ENCODE measurements around the gene C4orf51. TPM values are rescaled to one million over a fixed set of nuclear protein-coding genes. Genes with fewer than 3 reads are reported as not detected.

C4orf51 gene
- total RNA-seq, 1 experiment from 2014 or later, result 15.4 TPM

- TF ChIP-seq ATF1 (CRISPR knock-in tag; IDR thresholded peaks at IDR 0.05) (no peak), ZNF671 (CRISPR knock-in tag; IDR thresholded peaks at IDR 0.05) (no peak), NFATC4 (CRISPR knock-in tag; IDR thresholded peaks at IDR 0.05) (no peak), NR2C2 (CRISPR knock-in tag; IDR thresholded peaks at IDR 0.05) (no peak), GTF2I (CRISPR knock-in tag; conservative IDR thresholded peaks at IDR 0.05) (no peak), EMX1 (CRISPR knock-in tag; IDR thresholded peaks at IDR 0.05) (no peak), ELF4 (CRISPR knock-in tag; IDR thresholded peaks at IDR 0.05; ENCODE audit: low read depth) (no peak), RORB (CRISPR knock-in tag; IDR thresholded peaks at IDR 0.05) (no peak), STAT6 (CRISPR knock-in tag; conservative IDR thresholded peaks at IDR 0.05; ENCODE audit: low read depth) (no peak), NFYB (CRISPR knock-in tag; conservative IDR thresholded peaks at IDR 0.05; ENCODE audit: low read depth) (no peak)
These were observed 14.2 kb upstream of the C4orf51 start (continued) for GRCh38 chr4:145665773-145666172.

- POLR2A ChIA-PET, result no interaction called here
These were observed 9.5 kb upstream of the C4orf51 start for GRCh38 chr4:145670422-145670821.

More at GRCh38 chr4:145670422-145670821, 9.5 kb upstream of the C4orf51 start:
- no peaks in the 10 kb centered on the region; the same call in 1 of the 2 replicates for H3K27me3 Mint-ChIP-seq (ENCODE audit: low read depth)
- CTCF ChIA-PET, result no interaction called here
- H3K36me3 Mint-ChIP-seq, result no peaks in the 10 kb centered on the region
- no peak overlapping the region for H3K4me3 Mint-ChIP-seq
- TF ChIP-seq ZNF512 (CRISPR knock-in tag; IDR thresholded peaks at IDR 0.05; ENCODE audit: borderline replicate concordance) (no peak), ERG (CRISPR knock-in tag; IDR thresholded peaks at IDR 0.05) (no peak), E2F1 (CRISPR knock-in tag; IDR thresholded peaks at IDR 0.05) (no peak), CREB1 (CRISPR knock-in tag; IDR thresholded peaks at IDR 0.05) (no peak), PRDM15 (CRISPR knock-in tag; IDR thresholded peaks at IDR 0.05) (no peak)
- DNase-seq (ENCODE audit: low spot score) (no peak), ATAC-seq (no peak)
- no peak overlapping the region for H3K27ac Mint-ChIP-seq
- peaks cover 4% of the 10 kb centered on the region for H3K4me1 Mint-ChIP-seq
- H3K9me3 Mint-ChIP-seq, result peaks cover 9% of the 10 kb centered on the region
